BE2C (cell line): ENCODE measurements around the gene FAM76B. TPM values are rescaled to one million over a fixed set of nuclear protein-coding genes. Genes with fewer than 3 reads are reported as not detected.

ENCODE experiments used
- DNase-seq: peaks from one replicate; pipeline ENCODE4 v3.0.0-alpha.2; 2020
- H3K27me3 ChIP-seq: fragments of 250-450 bp; sonication (Bioruptor Pico); 2 replicates; pipeline ENCODE4 v1.5.1; 2020; ENCODE audit warnings: mild to moderate bottlenecking
- H3K36me3 ChIP-seq: fragments of 250-450 bp; sonication (Bioruptor Pico); 2 replicates; pipeline ENCODE4 v1.5.1; 2020; ENCODE audit warnings: mild to moderate bottlenecking
- H3K4me1 ChIP-seq: fragments of 250-450 bp; sonication (Bioruptor Pico); 2 replicates; pipeline ENCODE4 v1.5.1; 2020
- H3K4me3 ChIP-seq: 2 replicates; pipeline ENCODE4 v1.5.1; 2011; ENCODE audit warnings: low read depth, low read length
- H3K9me3 ChIP-seq: fragments of 250-450 bp; sonication (Bioruptor Pico); 2 replicates; pipeline ENCODE4 v1.5.1; 2020
- polyA plus RNA-seq: library from polyadenylated mRNA; unstranded; fragments of >200 nt; gene quantifications from one replicate; pipeline ENCODE4 v1.2.1, GENCODE V29; 2012; ENCODE audit warnings: low read depth, missing spikeins; ENCODE audit not compliant: insufficient read length, insufficient read depth
- TF ChIP-seq, protein P1 (sequence below): IDR thresholded peaks from 2 replicates; pipeline ENCODE4 v1.5.1; 2012; ENCODE audit warnings: mild to moderate bottlenecking, low read depth, low read length

The FAM76B gene
- polyA plus RNA-seq, result 19.1 TPM

DNA sequence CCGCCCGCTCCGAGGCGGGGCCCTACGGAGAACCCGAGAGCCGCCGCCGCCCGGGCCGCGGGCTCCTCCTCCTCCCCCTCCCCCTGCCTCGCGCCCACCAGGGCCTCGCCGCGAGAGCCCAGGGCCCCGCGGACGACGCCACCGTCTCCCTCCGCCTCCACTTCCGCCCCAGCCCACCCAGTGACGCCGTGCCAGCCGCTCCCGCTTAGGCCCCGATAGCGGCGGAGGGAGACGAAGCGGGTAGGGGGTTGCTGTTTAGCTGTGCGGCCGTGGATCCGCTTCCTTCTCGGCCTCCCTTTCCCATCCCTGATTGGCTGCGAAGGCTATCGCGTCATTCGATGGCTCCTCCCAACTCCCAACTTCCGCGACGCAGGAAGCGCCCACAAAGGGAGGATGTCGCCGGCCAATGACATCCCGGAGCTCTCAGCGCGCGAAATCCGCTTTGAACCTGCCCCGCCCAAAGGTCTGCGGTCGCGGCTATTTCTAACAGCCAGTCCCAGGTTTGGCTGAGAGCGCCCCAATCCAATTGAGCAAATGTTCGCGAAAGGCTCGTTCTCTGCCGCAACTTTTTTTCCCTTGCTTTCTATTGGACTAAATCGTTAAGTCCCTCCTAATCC, at the start of gene FAM76B:
Gene FAM76B, minus strand, starts transcription at position 277 of the 617 bp plus-strand sequence. CDS start 304 bp downstream, outside the sequence.
- peak; percentile 97 for DNase-seq
- TF ChIP-seq, protein P1, sequence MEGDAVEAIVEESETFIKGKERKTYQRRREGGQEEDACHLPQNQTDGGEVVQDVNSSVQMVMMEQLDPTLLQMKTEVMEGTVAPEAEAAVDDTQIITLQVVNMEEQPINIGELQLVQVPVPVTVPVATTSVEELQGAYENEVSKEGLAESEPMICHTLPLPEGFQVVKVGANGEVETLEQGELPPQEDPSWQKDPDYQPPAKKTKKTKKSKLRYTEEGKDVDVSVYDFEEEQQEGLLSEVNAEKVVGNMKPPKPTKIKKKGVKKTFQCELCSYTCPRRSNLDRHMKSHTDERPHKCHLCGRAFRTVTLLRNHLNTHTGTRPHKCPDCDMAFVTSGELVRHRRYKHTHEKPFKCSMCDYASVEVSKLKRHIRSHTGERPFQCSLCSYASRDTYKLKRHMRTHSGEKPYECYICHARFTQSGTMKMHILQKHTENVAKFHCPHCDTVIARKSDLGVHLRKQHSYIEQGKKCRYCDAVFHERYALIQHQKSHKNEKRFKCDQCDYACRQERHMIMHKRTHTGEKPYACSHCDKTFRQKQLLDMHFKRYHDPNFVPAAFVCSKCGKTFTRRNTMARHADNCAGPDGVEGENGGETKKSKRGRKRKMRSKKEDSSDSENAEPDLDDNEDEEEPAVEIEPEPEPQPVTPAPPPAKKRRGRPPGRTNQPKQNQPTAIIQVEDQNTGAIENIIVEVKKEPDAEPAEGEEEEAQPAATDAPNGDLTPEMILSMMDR, result no peak
- Histone ChIP-seq H3K27me3 (no peaks in the 10 kb centered on the region), H3K4me1 (no peaks in the 10 kb centered on the region), H3K36me3 (peaks cover 19% of the 10 kb centered on the region), H3K4me3 (peak within 1 kb of the TSS; percentile 97), H3K9me3 (no peaks in the 10 kb centered on the region)

DNA sequence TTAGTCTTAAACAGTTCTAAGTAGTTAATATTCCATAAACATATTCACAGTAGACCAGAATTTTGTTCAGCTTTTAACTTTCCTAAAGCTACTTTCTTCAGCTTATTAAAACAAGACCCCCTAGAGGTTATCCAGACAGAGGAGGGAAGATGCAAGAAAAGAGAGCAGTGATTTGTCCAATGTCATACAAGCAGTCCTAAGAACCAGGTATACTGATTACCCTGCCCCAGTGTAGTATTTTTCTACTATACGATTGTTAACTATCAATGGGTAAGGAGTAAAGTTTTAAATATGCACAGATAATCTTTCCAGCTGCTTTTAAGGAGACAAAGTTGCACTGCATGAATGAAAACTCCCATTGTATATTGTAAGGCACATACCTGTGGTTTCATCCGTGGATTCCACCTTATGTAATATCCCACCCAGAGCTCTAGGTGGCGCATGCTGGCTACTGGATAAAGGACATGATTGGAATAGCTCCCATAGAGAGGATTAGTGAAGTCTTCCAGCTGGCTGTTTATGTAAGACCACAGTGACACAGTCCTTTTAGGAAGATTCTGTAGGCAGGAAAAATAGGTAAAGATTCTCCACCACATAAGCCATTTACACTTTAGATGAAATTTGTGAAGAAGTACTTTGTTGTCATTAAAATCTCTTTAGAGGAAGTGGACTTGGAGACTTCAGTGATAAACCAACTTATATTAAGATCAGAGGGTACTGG, 46.3 kb upstream of the FAM76B start:
- Histone ChIP-seq H3K36me3 (peaks cover 62% of the 10 kb centered on the region), H3K27me3 (no peaks in the 10 kb centered on the region)

DNA sequence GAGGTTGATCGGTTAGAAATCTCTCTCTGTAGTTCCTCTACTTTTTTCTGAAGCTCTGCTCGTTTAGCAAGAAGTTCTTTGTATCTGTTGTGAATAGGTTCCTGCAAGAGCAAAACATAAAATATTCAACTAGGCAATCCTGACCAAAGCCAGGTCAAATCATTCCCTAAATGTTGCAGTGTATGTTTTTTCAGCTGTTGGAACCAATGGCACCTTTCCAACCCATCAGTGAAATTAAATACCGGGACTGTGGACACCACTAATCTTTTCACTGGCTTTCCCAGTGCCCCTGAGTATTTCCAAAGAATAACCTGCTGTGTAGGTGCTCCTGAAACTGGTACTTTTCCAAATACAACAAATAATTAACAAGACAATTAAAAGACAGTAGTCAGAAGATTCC, 45.8 kb upstream of the FAM76B start:
- H3K4me1 ChIP-seq, result no peaks in the 10 kb centered on the region
- H3K9me3 ChIP-seq, result no peaks in the 10 kb centered on the region
- no peaks in the 10 kb centered on the region for H3K27me3 ChIP-seq
- no peak for DNase-seq
- TF ChIP-seq, protein P1, result no peak
- peaks cover 65% of the 10 kb centered on the region for H3K36me3 ChIP-seq
- H3K4me3 ChIP-seq, result no peak overlapping the region

More for the DNA sequence above, 46.3 kb upstream of the FAM76B start:
- DNase-seq, result peak; percentile 71
- TF ChIP-seq, protein P1, result peak; percentile 99
- Histone ChIP-seq H3K4me1 (no peaks in the 10 kb centered on the region), H3K4me3 (no peak overlapping the region), H3K9me3 (no peaks in the 10 kb centered on the region)

DNA sequence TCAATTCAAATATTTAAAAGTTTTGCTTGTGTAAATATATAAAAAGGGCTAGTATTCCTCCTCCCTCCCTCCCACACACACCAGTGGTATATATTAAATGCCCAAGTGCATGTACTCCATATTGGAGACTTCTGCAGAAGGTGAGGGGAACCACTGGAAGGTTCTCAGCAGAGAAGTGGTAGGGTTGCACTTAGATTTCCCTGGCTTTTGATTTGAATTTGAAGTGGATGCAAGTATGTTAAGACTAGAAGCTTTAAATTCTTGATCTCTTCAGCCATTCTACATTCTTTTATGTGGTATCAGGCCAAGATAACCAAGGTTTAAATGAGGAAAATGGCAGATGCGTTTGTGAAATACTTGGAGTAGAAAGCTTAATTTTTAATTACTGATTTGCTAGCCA, 43.8 kb upstream of the FAM76B start:
- Histone ChIP-seq H3K27me3 (no peaks in the 10 kb centered on the region), H3K4me3 (no peak overlapping the region), H3K9me3 (no peaks in the 10 kb centered on the region), H3K36me3 (peaks cover 74% of the 10 kb centered on the region), H3K4me1 (no peaks in the 10 kb centered on the region)
- TF ChIP-seq, protein P1, result no peak
- no peak for DNase-seq

GRCh38 chr11:95832763-95833162, 43.2 kb upstream of the FAM76B start:
- H3K9me3 ChIP-seq, result no peaks in the 10 kb centered on the region
- H3K36me3 ChIP-seq, result peaks cover 77% of the 10 kb centered on the region
- H3K4me1 ChIP-seq, result no peaks in the 10 kb centered on the region
- no peak overlapping the region for H3K4me3 ChIP-seq
- DNase-seq, result no peak
- TF ChIP-seq, protein P1, result no peak
- no peaks in the 10 kb centered on the region for H3K27me3 ChIP-seq
